GM21367 (cell line): ENCODE results near the gene CYB561.

Experiments used
- ATAC-seq: cut with Tn5 transposase; IDR thresholded peaks from one replicate; pipeline ENCODE4 v1.9.1; 2021; ENCODE audit not compliant: unreplicated experiment

Gene CYB561

GRCh38 chr17:63452046-63452961, 6.2 kb upstream of the CYB561 start:
- no peak for ATAC-seq

DNA sequence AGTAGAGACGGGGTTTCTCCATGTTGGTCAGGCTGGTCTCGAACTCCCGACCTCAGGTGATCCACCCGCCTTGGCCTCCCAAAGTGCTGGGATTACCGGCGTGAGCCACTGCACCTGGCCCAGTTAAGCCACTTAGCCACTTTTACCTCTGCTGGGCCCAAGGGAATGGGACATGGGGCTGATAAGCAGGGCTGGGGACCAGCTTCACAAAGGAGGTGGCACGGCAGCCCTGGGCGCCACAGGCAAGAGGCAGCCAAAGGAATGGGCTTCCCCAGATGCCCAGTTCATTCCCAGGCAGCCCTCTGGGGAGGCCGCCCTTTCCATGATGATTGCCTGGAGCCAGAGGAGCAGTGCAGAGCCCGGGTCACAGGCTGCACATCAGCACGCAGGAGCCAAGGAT, 5.0 kb upstream of the CYB561 start:
- ATAC-seq, result no peak

DNA sequence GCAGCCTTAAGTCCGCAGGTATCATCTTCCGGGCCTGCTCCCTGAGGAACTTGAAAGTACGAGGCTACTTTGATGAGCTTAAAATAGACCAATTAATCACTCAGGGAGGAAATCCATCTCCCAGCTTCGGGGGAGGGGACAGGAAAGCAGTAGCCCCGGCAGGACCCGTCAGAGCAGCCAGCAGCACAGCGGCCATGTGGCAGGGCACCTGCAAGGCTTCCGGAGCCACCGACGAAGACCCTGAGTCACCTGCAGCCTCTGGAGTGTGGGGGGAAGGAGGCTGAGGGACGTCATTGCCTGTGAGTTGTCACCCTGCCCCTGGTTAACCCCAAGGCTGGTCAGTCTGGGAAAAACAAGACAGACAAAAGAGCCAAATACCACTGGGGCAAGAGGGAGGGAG, 4.4 kb upstream of the CYB561 start:
- no peak for ATAC-seq

GRCh38 chr17:63448655-63449054, 2.5 kb upstream of the CYB561 start:
- ATAC-seq, result no peak

- no peak for ATAC-seq
Measured at GRCh38 chr17:63447471-63448009, 1.4 kb upstream of the CYB561 start.

DNA sequence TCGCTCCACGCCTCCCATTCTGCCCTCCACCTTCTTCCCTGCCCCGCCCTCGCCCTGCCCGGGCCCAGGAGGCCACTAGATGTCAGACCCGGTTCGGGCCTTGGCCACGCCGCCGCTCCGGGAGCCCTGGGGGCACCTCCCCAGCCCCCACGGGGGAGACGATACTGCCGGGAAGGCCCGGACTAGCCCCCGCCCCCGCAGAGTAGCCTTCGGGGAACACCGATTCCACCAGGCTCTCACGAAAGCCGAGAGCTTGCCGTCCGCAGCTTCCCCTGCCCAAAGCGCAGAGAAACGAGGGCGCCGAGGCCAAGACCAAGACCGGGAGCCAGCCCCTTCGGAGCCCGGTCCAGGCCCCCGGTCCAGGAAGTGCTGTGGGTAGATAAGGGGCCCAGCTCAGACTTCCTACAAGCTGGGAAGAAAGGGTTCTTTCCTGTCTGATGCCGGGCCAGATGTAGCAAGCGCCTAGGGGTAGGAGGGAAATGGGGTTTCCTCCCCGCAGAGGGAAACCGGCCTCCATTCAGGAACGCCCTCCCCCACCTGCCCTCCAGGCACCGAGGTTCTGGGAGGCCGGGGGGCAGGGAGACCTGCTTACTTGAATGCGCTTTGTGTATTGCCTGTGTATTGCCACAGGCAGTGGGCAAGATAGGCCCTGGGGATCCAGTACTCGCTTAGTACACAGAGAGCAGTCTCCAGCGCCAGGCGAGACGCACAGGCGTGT, 806 bp upstream of the CYB561 start:
- ATAC-seq, result no peak

- ATAC-seq, result no peak
Measured at GRCh38 chr17:63445571-63445953, 544 bp downstream of the CYB561 start.

- ATAC-seq, result no peak
Measured at GRCh38 chr17:63445065-63445464, 1.0 kb downstream of the CYB561 start.

DNA sequence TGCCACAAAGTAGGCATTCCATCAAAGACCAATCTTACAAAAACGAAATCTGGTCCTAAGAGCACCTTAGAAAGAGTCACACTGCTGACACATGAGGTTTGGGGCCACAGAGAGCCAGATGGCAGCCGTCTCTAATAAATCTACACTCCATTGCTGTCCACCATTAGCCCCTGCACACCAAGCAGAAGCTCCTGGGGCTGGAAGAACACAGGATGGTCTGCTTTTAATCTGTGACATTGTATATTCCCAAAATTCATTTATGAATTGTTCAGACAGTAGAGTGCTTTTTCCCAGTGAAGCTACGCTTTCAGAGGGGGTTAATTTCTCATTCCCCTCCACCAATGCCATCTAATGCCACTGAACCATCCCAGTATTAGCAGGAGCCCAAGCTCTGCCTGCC, 1.6 kb downstream of the CYB561 start:
- ATAC-seq, result no peak

DNA sequence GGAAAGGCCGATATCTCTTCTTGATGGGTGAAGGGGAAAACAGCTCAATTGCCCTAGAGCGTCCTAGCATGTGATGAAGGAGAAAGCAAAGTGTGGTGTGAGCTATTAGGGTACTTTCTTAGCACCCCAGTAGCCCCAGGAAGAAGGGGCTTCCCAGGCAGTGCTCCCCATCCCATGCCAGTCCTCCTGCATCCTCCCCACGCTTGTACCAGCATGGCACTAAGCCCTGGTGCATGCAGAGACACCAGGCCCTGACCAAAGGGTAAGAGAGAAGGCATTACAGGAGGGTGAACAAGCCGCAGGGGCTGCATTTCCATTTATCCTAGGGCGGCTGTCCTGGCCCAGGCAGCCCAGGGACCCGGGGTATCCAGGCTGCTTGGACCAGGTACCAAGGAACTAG, 3.1 kb downstream of the CYB561 start:
- no peak for ATAC-seq

GRCh38 chr17:63442549-63443035, 3.5 kb downstream of the CYB561 start:
- no peak for ATAC-seq

DNA sequence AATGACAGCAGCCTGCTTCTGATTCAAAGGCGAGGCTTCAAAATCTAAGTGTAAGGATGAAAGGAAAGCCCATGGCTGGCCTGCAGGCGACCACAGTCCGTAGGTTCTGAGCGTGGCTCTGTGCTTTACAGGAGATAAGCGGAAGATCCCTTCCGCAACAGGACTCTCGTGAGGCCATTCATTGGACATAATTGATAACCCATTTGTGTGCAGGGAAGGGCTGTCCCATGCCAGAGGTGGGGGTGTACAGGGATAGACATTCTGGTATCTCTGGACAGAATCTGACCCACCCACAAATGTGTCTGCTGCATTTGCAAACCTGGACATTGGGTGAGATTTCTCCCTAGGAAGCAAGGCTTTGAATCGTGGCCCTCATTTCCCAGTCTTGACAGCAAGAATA, 4.0 kb downstream of the CYB561 start:
- ATAC-seq, result no peak

DNA sequence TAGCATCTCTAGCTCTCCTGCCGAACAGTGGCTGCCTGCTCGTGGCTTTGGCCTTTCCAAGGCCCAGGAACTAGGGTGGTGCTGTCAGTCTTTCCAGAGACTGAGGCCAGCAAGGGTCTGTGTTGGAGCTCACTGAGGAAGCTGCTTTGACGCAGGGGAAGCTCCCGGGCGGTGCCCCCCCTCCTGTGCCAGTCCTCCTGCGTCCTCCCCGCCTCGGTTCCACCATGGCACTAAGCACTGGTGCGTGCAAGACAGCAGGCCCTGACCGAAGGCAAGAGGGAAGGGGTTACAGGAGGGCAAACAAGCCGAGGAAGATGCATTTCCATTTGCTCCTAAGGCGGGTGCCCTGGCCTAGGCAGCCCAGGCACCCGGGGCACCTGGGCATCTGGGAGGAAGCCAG, 4.5 kb downstream of the CYB561 start:
- ATAC-seq, result no peak

- ATAC-seq, result no peak
Measured at GRCh38 chr17:63440770-63441335, 5.3 kb downstream of the CYB561 start.

DNA sequence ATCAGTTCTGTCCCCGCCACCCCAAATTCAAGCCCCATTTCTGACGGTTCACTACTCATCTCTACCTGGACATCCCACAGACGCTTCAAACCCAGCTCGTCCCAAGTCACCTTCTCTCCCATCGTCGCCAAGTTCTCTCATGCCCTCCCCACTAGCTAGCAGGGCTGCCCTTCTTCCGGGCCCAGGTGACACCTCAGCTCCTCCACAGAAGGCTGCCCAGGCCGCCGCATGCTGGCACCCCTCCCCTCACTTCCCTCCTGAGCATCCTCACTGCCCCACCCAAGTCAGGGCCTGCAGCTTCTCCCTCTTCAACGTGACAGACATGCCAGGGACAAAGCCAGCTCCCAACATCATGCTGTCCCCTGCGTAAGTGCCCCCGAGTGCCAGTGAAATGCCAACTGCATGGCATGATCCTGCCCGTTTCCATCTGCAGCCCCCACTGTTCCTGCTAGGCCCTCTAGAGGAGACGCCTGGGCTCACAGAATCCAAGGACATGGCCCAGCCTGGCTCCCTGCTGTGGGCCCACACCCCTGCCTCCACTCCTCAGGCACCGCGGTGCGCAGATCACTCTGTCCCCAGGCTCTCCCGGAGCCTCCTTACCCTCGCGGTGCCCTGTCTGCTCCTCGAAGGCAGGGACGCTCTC, 5.9 kb downstream of the CYB561 start:
- ATAC-seq, result no peak

- ATAC-seq, result no peak
Measured at GRCh38 chr17:63439687-63440086, 6.4 kb downstream of the CYB561 start.

GRCh38 chr17:63438092-63439051, 7.7 kb downstream of the CYB561 start:
- no peak for ATAC-seq

GRCh38 chr17:63437287-63438091, 8.6 kb downstream of the CYB561 start:
- ATAC-seq, result no peak

DNA sequence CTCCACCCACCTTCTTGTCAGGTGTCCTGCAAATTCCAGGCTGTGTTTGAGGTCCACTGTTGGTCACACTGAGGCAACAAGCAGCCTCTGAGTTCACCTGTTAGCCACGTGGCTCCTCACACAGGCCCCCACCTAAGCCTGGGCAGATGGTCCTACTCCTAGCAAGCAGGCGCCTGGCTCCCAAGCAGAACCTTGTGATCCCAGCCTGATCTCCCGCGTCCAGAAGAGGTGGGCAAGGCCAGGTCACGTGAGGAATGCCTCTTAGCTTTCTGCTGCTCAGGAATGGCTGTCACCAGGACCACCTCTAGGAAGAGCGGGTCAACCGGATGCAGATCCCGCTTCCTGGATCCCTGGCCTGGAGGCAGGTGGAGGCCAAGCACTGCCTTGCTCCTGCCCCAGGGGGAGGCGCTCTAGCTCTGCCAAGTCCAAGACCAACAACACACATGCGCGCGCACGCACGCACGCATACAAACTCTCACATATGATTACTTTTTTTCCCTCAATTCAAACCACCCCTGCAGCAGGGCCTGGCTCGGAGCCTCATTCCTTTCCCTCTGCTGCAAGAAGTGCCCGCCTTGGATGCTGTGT, 9.5 kb downstream of the CYB561 start:
- no peak for ATAC-seq
